ENCODE measurements around the gene MATCAP1. TPM values are rescaled to one million over a fixed set of nuclear protein-coding genes. Genes with fewer than 3 reads are reported as not detected.

Gene MATCAP1
- polyA plus RNA-seq, 1 experiment, result 13.1 TPM

DNA sequence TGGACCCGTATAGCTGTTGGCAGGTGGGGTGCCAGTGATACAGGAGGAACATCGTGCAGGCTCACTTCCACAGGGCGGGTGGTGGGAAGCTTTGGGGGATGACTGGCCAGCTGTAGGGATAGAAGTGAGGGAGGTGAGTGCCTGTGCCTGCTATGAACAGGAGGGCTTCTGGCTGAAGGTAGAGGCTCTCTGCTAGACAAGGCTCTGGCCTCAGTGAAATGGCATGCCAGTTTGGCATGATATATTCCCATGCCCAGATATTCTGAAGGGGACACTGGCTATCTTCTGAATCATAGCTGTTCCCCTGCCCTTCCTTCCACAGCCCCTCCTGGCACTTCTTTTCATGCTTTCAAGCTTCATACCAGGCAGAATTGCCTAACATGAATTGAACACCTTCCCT lies 54.9 kb downstream of the MATCAP1 start:
- CTCF ChIA-PET, result interaction anchor here (0.7 to 2.7 kb wide), 8 partner anchors 9 to 233 kb away, joined by 3 to 12 read pairs (median 4); partner anchors contain the start of gene B3GNT9

DNA sequence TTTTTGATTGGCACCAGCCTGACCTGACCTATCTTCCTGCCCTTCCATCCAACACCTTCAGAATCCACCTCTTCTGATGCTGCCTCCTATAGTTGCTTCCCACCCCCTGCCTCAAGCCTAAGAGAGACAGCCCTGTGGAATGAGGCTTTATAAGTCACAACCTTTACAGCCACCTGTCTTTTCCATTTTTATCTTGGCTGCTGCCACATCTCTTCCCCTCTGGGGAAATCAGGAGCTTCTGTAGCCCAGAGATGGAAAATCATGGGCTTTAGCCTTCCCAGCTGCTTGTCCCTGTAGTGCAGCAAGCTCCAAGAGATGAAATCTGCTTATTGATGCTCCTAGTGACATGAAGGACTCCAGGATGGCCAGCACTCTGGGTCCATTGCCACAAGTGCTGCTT lies 55.3 kb downstream of the MATCAP1 start:
- ChIA-PET POLR2A (no interaction called here), CTCF (interaction anchor here (0.7 to 2.7 kb wide), 6 partner anchors 9 to 150 kb away, joined by 3 to 12 read pairs (median 5); partner anchors contain the start of gene B3GNT9)
- Histone ChIP-seq H3K4me3 (ENCODE audit: low read depth, low read length) (no peak overlapping the region), H3K27me3 (ENCODE audit: control insufficient read depth, insufficient read depth, low read length) (no peaks in the 10 kb centered on the region), H3K36me3 (ENCODE audit: control insufficient read depth, insufficient read depth, low read length) (peaks cover 2% of the 10 kb centered on the region; the same call in 1 of the 2 replicates)
- TF ChIP-seq CTCF (IDR thresholded peaks at IDR 0.05; ENCODE audit: insufficient read depth, low read depth, low read length), result no peak
- no peak for DNase-seq (ENCODE audit: low read depth)

More for the DNA sequence above, 54.9 kb downstream of the MATCAP1 start:
- no peak overlapping the region for H3K4me3 ChIP-seq (ENCODE audit: low read depth, low read length)
- DNase-seq (ENCODE audit: low read depth), result no peak
- POLR2A ChIA-PET, result no interaction called here
- TF ChIP-seq CTCF (IDR thresholded peaks at IDR 0.05; ENCODE audit: insufficient read depth, low read depth, low read length), result no peak
- H3K27me3 ChIP-seq (ENCODE audit: control insufficient read depth, insufficient read depth, low read length), result no peaks in the 10 kb centered on the region
- H3K36me3 ChIP-seq (ENCODE audit: control insufficient read depth, insufficient read depth, low read length), result peaks cover 2% of the 10 kb centered on the region; the same call in 1 of the 2 replicates

Small RNA genes within 50 kb of the gene (small RNA-seq; reads per million reads assigned to genes)
- gene MIR328 (ENCODE audit: insufficient read length, low read depth, low replicate concordance), result 2.9 reads per million, percentile 36 among the genes with 10 or more reads in this experiment

Other genes starting within 250 kb of the MATCAP1 start
- 155 and 171 TPM in 2 replicates for gene CIAO2B, start 249.6 kb downstream of the MATCAP1 start, polyA plus RNA-seq (2011; rRNA removed)
- 23.8 and 33.3 TPM in 2 replicates for gene CES2, start 248.4 kb downstream of the MATCAP1 start, polyA plus RNA-seq (2011; rRNA removed)
- 0.07 and 0.13 TPM in 2 replicates for gene CES3, start 222.7 kb downstream of the MATCAP1 start, polyA plus RNA-seq (2011; rRNA removed)
- 3.6 and 4.5 TPM in 2 replicates for gene CES4A, start 195.4 kb downstream of the MATCAP1 start, polyA plus RNA-seq (2011; rRNA removed)
- gene CBFB, start 154.8 kb downstream of the MATCAP1 start, polyA plus RNA-seq (2011; rRNA removed), result 14.7 and 28.4 TPM in 2 replicates
- 20.8 and 27.7 TPM in 2 replicates for gene PHAF1, start 74.0 kb downstream of the MATCAP1 start, polyA plus RNA-seq (2011; rRNA removed)
- 25.7 and 34.9 TPM in 2 replicates for gene B3GNT9, start 33.0 kb downstream of the MATCAP1 start, polyA plus RNA-seq (2011; rRNA removed)
- 11.1 and 18.6 TPM in 2 replicates for gene TRADD, start 24.1 kb downstream of the MATCAP1 start, polyA plus RNA-seq (2011; rRNA removed)
- gene FBXL8, start 24.0 kb downstream of the MATCAP1 start, polyA plus RNA-seq (2011; rRNA removed), result 4.1 and 5.7 TPM in 2 replicates
- 3.2 and 4.1 TPM in 2 replicates for gene HSF4, start 19.2 kb downstream of the MATCAP1 start, polyA plus RNA-seq (2011; rRNA removed)
- gene NOL3, start 13.4 kb downstream of the MATCAP1 start, polyA plus RNA-seq (2011; rRNA removed), result 12.7 and 14.7 TPM in 2 replicates
- not detected in 2 replicates for gene EXOC3L1, start 6.2 kb upstream of the MATCAP1 start, polyA plus RNA-seq (2011; rRNA removed)
- gene E2F4, start 8.2 kb upstream of the MATCAP1 start, polyA plus RNA-seq (2011; rRNA removed), result 49.9 and 83.2 TPM in 2 replicates
- gene ELMO3, start 15.2 kb upstream of the MATCAP1 start, polyA plus RNA-seq (2011; rRNA removed), result 0.56 and 0.97 TPM in 2 replicates
- gene TMEM208, start 43.2 kb upstream of the MATCAP1 start, polyA plus RNA-seq (2011; rRNA removed), result 64.2 and 79.7 TPM in 2 replicates
- 13.2 and 23.0 TPM in 2 replicates for gene FHOD1, start 63.5 kb upstream of the MATCAP1 start, polyA plus RNA-seq (2011; rRNA removed)
- gene SLC9A5, start 65.0 kb upstream of the MATCAP1 start, polyA plus RNA-seq (2011; rRNA removed), result 2.1 and 2.6 TPM in 2 replicates
- gene PLEKHG4, start 95.6 kb upstream of the MATCAP1 start, polyA plus RNA-seq (2011; rRNA removed), result 12.1 and 25.2 TPM in 2 replicates
- 0.06 TPM in 1 of 2 replicates, not detected in the other for gene KCTD19, start 142.8 kb upstream of the MATCAP1 start, polyA plus RNA-seq (2011; rRNA removed)
- 0.06 TPM in 1 of 2 replicates, not detected in the other for gene LRRC36, start 142.9 kb upstream of the MATCAP1 start, polyA plus RNA-seq (2011; rRNA removed)
- gene TPPP3, start 209.5 kb upstream of the MATCAP1 start, polyA plus RNA-seq (2011; rRNA removed), result 0.26 and 0.64 TPM in 2 replicates
- 3.5 and 7.4 TPM in 2 replicates for gene ZDHHC1, start 232.5 kb upstream of the MATCAP1 start, polyA plus RNA-seq (2011; rRNA removed)
- 0.07 TPM in 1 of 2 replicates, not detected in the other for gene HSD11B2, start 247.2 kb upstream of the MATCAP1 start, polyA plus RNA-seq (2011; rRNA removed)

Data from BJ (cell line).